ENCODE data around the gene TRIM63.

The TRIM63 gene

GRCh38 chr1:26027716-26028489 lies 39.5 kb downstream of the TRIM63 start:
- in situ Hi-C loops (cut with HindIII; ENCODE audit: low sequenced_read_pairs), result no loop called here
- no peak for TF ChIP-seq CTCF (IDR thresholded peaks at IDR 0.05; ENCODE audit: low read depth, low read length)
- H3K4me3 ChIP-seq (ENCODE audit: low read depth, low read length), result no peak overlapping the region
- DNase-seq (ENCODE audit: low read depth, low spot score), result no peak

GRCh38 chr1:26025517-26025916 lies 41.9 kb downstream of the TRIM63 start:
- in situ Hi-C loops (cut with HindIII; ENCODE audit: low sequenced_read_pairs), result no loop called here
- no peak for DNase-seq (ENCODE audit: low read depth, low spot score)
- no peak for TF ChIP-seq CTCF (IDR thresholded peaks at IDR 0.05; ENCODE audit: low read depth, low read length)
- no peak overlapping the region for H3K4me3 ChIP-seq (ENCODE audit: low read depth, low read length)

- no peak for DNase-seq (ENCODE audit: low read depth, low spot score)
- no peak for TF ChIP-seq CTCF (IDR thresholded peaks at IDR 0.05; ENCODE audit: low read depth, low read length)
- H3K4me3 ChIP-seq (ENCODE audit: low read depth, low read length), result no peak overlapping the region
- in situ Hi-C loops (cut with HindIII; ENCODE audit: low sequenced_read_pairs), result no loop called here
These were observed 42.4 kb downstream of the TRIM63 start for GRCh38 chr1:26025060-26025459.

- no peak overlapping the region for H3K4me3 ChIP-seq (ENCODE audit: low read depth, low read length)
These were observed 43.6 kb downstream of the TRIM63 start for GRCh38 chr1:26023826-26024225.

GRCh38 chr1:26023009-26023408 lies 44.4 kb downstream of the TRIM63 start:
- DNase-seq (ENCODE audit: low read depth, low spot score), result no peak
- TF ChIP-seq CTCF (IDR thresholded peaks at IDR 0.05; ENCODE audit: low read depth, low read length), result no peak
- H3K4me3 ChIP-seq (ENCODE audit: low read depth, low read length), result no peak overlapping the region
- in situ Hi-C loops (cut with HindIII; ENCODE audit: low sequenced_read_pairs), result no loop called here

More at GRCh38 chr1:26023826-26024225, 43.6 kb downstream of the TRIM63 start:
- in situ Hi-C loops (cut with HindIII; ENCODE audit: low sequenced_read_pairs), result no loop called here
- no peak for TF ChIP-seq CTCF (IDR thresholded peaks at IDR 0.05; ENCODE audit: low read depth, low read length)
- no peak for DNase-seq (ENCODE audit: low read depth, low spot score)

- no peak for TF ChIP-seq CTCF (IDR thresholded peaks at IDR 0.05; ENCODE audit: low read depth, low read length)
- no peak for DNase-seq (ENCODE audit: low read depth, low spot score)
- H3K4me3 ChIP-seq (ENCODE audit: low read depth, low read length), result no peak overlapping the region
- in situ Hi-C loops (cut with HindIII; ENCODE audit: low sequenced_read_pairs), result no loop called here
These were observed 45.0 kb downstream of the TRIM63 start for GRCh38 chr1:26022404-26022779.

Data from astrocyte of the spinal cord (primary cell).